HCT116 (cell line): Measurements from ENCODE around the gene TRIM23. TPM values are rescaled to one million over a fixed set of nuclear protein-coding genes. Genes with fewer than 3 reads are reported as not detected.
A peak's percentile ranks its signal among the peaks of the same experiment; 100 is the strongest.

Source experiments
- CEBPB ChIP-seq: IDR thresholded peaks from 2 replicates; pipeline ENCODE4 v1.6.1; 2012; ENCODE audit warnings: low read depth
- ELF1 ChIP-seq: IDR thresholded peaks from 2 replicates; pipeline ENCODE4 v1.6.1; 2012; ENCODE audit warnings: low read depth, borderline replicate concordance
- EZH2phosphoT487 ChIP-seq: fragments of 200-600 bp; IDR thresholded peaks from 2 replicates; pipeline ENCODE4 v1.6.1; 2018; ENCODE audit warnings: antibody characterized with exemption, borderline replicate concordance
- MAX ChIP-seq: IDR thresholded peaks from 2 replicates; pipeline ENCODE4 v1.6.1; 2012
- POLR2A ChIP-seq: IDR thresholded peaks from 2 replicates; pipeline ENCODE4 v1.7.0; 2011; ENCODE audit warnings: borderline replicate concordance; ENCODE audit not compliant: insufficient read depth, insufficient read length; ENCODE audit errors: extremely low read depth
- REST ChIP-seq: IDR thresholded peaks from 2 replicates; pipeline ENCODE4 v1.6.1; 2012; ENCODE audit warnings: low read depth
- SRF ChIP-seq: IDR thresholded peaks from 2 replicates; pipeline ENCODE4 v1.6.1; 2012; ENCODE audit warnings: low read depth
- TCF7L2 ChIP-seq: IDR thresholded peaks from 2 replicates; pipeline ENCODE4 v1.7.0; 2011; ENCODE audit warnings: borderline replicate concordance, inconsistent platforms; ENCODE audit not compliant: insufficient read depth, insufficient read length; ENCODE audit errors: extremely low read depth
- YY1 ChIP-seq: IDR thresholded peaks from 2 replicates; pipeline ENCODE4 v1.6.1; 2011; ENCODE audit warnings: low read length, low read depth, moderate library complexity, mild to moderate bottlenecking; ENCODE audit not compliant: insufficient replicate concordance; ENCODE audit errors: extremely low read depth
- ZNF274 ChIP-seq: fragments of 200-500 bp; sonication (Bioruptor generic); IDR thresholded peaks from 2 replicates; pipeline ENCODE4 v1.6.1; 2014; ENCODE audit warnings: mild to moderate bottlenecking, low read depth, low read length, inconsistent platforms
- total RNA-seq: library from RNA; stranded (reverse); gene quantifications from one replicate; pipeline ENCODE4 v1.2.1, GENCODE V29; 2021; ENCODE audit not compliant: unreplicated experiment

The TRIM23 gene
- total RNA-seq, 1 experiment from 2014 or later, result 12.2 TPM

GRCh38 chr5:65562731-65563701, 61.1 kb downstream of the TRIM23 start, which contains the start of the genes CENPK and PPWD1 (continued):
- TF ChIP-seq EZH2phosphoT487 (no peak), YY1 (peak; percentile 98), SRF (peak; percentile 90), ZNF274 (no peak), REST (no peak), POLR2A (peak; percentile 72), CEBPB (no peak), TCF7L2 (no peak), ELF1 (peak; percentile 18; the same call in 1 of the 2 replicates), MAX (peak; percentile 35; the same call in 1 of the 2 replicates)
